OCI-LY3 (cell line): ENCODE results near the gene SGCE.

Experiments
- H2AFZ ChIP-seq: fragments of 200-600, 300-600 bp; shearing (Covaris generic); 2 replicates; pipeline ENCODE4 v1.6.0; 2014; ENCODE audit warnings: antibody characterized with exemption, low read depth, low read length
- H3K27ac ChIP-seq: fragments of 200-600, 300-600 bp; sonication (generic); 2 replicates; pipeline ENCODE4 v1.5.1; 2014; ENCODE audit warnings: mild to moderate bottlenecking, low read length, moderate library complexity, mixed read lengths
- H3K27me3 ChIP-seq: fragments of 200-600, 300-600 bp; sonication (generic); 2 replicates; pipeline ENCODE4 v1.6.1; 2014; ENCODE audit warnings: low read depth, low read length, mixed read lengths
- H3K36me3 ChIP-seq: fragments of 200-600, 300-600 bp; sonication (generic); replicated peaks from 2 replicates; pipeline ENCODE3; 2014; ENCODE audit warnings: low read depth, low read length, mixed read lengths
- H3K4me1 ChIP-seq: fragments of 300-600, 200-600 bp; sonication (generic); 2 replicates; pipeline ENCODE4 v1.6.1; 2014; ENCODE audit warnings: low read length, mixed read lengths
- H3K4me2 ChIP-seq: fragments of 200-600, 300-600 bp; sonication (generic); 2 replicates; pipeline ENCODE4 v1.6.1; 2014; ENCODE audit warnings: low read length, mixed read lengths
- H3K4me3 ChIP-seq: fragments of 300-600, 200-600 bp; sonication (generic); 2 replicates; pipeline ENCODE4 v1.5.1; 2014; ENCODE audit warnings: antibody characterized with exemption, mild to moderate bottlenecking, low read length, moderate library complexity
- H3K79me2 ChIP-seq: fragments of 300-600, 200-600 bp; shearing (Covaris generic); 2 replicates; pipeline ENCODE4 v1.6.1; 2014; ENCODE audit warnings: mild to moderate bottlenecking, low read length, mixed read lengths
- H3K9ac ChIP-seq: fragments of 300-600, 200-600 bp; shearing (Covaris generic); 2 replicates; pipeline ENCODE4 v1.6.0; 2014; ENCODE audit warnings: mild to moderate bottlenecking, low read length, moderate library complexity
- H3K9me3 ChIP-seq: fragments of 200-600, 300-600 bp; shearing (Covaris generic); 2 replicates; pipeline ENCODE4 v1.6.1; 2014; ENCODE audit warnings: low read length, mixed read lengths; ENCODE audit not compliant: insufficient read depth
- H4K20me1 ChIP-seq: fragments of 200-600, 300-600 bp; sonication (generic); 2 replicates; pipeline ENCODE4 v1.6.1; 2016; ENCODE audit warnings: low read length, mixed read lengths; ENCODE audit not compliant: insufficient read depth
- CTCF ChIP-seq: fragments of 200-600, 300-600 bp; sonication (generic); IDR thresholded peaks from 2 replicates; pipeline ENCODE4 v1.5.1; 2014; ENCODE audit warnings: antibody characterized with exemption, low read length, low read depth
- EZH2phosphoT487 ChIP-seq: fragments of 200-600 bp; shearing (Covaris generic); IDR thresholded peaks from 2 replicates; pipeline ENCODE4 v1.6.1; 2018; ENCODE audit warnings: antibody characterized with exemption, mixed run types, low read depth

SGCE gene

DNA sequence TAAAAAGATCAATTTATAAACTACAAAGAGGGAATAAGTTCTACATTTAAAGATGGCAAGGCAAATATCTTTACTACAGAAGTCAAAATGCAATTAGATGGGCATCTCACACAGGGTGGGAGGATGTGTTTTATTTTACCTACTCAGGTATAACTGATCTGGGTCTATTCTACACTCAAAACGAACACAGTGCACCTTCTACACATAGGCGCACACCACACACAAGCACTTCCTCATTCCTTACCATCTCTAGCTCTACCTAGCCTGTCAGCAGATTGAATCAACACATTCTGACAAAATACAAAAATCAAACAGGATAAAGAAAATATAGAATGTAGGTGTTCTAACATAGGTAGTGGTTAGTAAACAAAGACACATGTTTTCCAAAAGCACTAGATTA is 64.8 kb downstream of the SGCE start:
- peak overlapping the region; percentile 69 for H3K4me2 ChIP-seq
- peak overlapping the region; percentile 57 for H3K4me3 ChIP-seq
- TF ChIP-seq CTCF: no peak
- no peaks in the 10 kb centered on the region for H4K20me1 ChIP-seq
- H3K27me3 ChIP-seq: no peaks in the 10 kb centered on the region
- H3K36me3 ChIP-seq: no peaks in the 10 kb centered on the region
- H3K4me1 ChIP-seq: peaks cover 17% of the 10 kb centered on the region
- H3K79me2 ChIP-seq: no peaks in the 10 kb centered on the region
- no peak overlapping the region for H3K27ac ChIP-seq
- peak overlapping the region; percentile 3; the same call in 1 of the 2 replicates for H3K9ac ChIP-seq
- no peak overlapping the region for H2AFZ ChIP-seq
- no peaks in the 10 kb centered on the region; the same call in 1 of the 2 replicates for H3K9me3 ChIP-seq

DNA sequence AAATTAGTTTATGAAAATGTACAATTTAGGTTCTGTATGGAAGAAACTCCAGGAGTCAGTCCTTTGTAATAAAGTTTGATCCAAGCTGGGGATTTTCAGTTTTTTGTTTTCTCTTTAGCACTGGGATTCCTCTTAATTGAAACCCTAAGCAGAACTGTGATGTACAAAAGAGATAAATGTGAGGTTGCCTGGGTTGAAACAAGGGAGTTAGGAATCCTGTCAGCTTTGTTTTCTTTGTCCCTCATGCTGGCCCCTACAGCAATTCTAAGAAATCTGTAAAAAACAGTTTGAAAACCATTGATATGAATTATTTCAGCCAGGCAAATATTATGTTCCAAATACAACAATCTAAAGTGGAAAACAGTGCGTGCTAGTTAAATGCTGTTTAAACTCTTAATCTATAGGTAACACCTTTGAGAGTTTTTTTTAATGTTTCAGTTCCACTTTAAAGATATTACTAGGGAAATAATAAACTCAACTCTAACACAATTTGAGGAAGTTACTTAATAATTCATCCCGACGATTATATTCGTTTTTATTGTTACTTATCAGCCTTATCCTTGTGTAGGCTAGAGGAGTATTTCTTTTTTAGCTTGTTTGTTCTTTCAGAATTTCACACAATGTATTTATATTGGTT is 65.3 kb downstream of the SGCE start:
- H3K9me3 ChIP-seq: no peaks in the 10 kb centered on the region; the same call in 1 of the 2 replicates
- TF ChIP-seq CTCF (no peak), EZH2phosphoT487 (no peak)
- no peaks in the 10 kb centered on the region for H3K79me2 ChIP-seq
- no peaks in the 10 kb centered on the region for H4K20me1 ChIP-seq
- H2AFZ ChIP-seq: no peak overlapping the region
- H3K4me3 ChIP-seq: peak overlapping the region; percentile 57
- H3K27me3 ChIP-seq: no peaks in the 10 kb centered on the region
- peak overlapping the region; percentile 69 for H3K4me2 ChIP-seq
- peak overlapping the region; percentile 3; the same call in 1 of the 2 replicates for H3K9ac ChIP-seq
- peaks cover 17% of the 10 kb centered on the region for H3K4me1 ChIP-seq
- peak overlapping the region; percentile 3; the same call in 1 of the 2 replicates for H3K27ac ChIP-seq
- H3K36me3 ChIP-seq: no peaks in the 10 kb centered on the region

GRCh38 chr7:94588075-94588474 is 67.9 kb downstream of the SGCE start:
- H3K4me2 ChIP-seq: no peak overlapping the region
- no peak overlapping the region for H2AFZ ChIP-seq
- no peaks in the 10 kb centered on the region for H3K79me2 ChIP-seq
- H3K9me3 ChIP-seq: no peaks in the 10 kb centered on the region; the same call in 1 of the 2 replicates
- H3K9ac ChIP-seq: no peak overlapping the region
- no peak overlapping the region for H3K4me3 ChIP-seq
- H3K27ac ChIP-seq: no peak overlapping the region
- H4K20me1 ChIP-seq: no peaks in the 10 kb centered on the region
- peaks cover 17% of the 10 kb centered on the region for H3K4me1 ChIP-seq
- no peaks in the 10 kb centered on the region for H3K27me3 ChIP-seq
- H3K36me3 ChIP-seq: peaks cover 5% of the 10 kb centered on the region
- no peak for TF ChIP-seq CTCF
- TF ChIP-seq EZH2phosphoT487: no peak

DNA sequence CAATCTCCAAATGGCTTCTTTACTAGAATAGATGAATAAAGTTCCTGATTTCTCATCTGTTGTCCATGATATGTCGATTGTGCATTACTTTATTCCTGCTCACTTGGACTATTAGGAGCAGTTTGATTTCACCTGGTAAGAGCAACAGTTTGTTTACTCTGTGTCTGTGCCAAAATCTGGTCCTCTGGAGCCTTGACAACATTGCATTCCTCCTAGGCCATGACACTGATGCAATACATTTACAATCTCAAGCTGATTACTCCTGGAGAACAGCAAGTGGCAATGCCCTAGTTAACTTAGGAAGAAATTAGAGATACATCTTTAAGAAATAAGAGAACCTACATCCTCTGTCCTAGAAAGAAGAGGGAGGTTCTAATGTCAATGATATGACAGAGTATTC is 71.8 kb downstream of the SGCE start:
- Histone ChIP-seq H3K9me3 (no peaks in the 10 kb centered on the region), H3K4me1 (no peaks in the 10 kb centered on the region), H3K36me3 (peaks cover 5% of the 10 kb centered on the region), H2AFZ (no peak overlapping the region), H3K27me3 (no peaks in the 10 kb centered on the region), H3K4me2 (no peak overlapping the region), H3K27ac (no peak overlapping the region), H3K4me3 (no peak overlapping the region), H3K9ac (no peak overlapping the region), H4K20me1 (no peaks in the 10 kb centered on the region), H3K79me2 (no peaks in the 10 kb centered on the region)
- TF ChIP-seq CTCF: no peak
- no peak for TF ChIP-seq EZH2phosphoT487
